ENCODE data around the gene TCERG1.

TCERG1 gene

DNA sequence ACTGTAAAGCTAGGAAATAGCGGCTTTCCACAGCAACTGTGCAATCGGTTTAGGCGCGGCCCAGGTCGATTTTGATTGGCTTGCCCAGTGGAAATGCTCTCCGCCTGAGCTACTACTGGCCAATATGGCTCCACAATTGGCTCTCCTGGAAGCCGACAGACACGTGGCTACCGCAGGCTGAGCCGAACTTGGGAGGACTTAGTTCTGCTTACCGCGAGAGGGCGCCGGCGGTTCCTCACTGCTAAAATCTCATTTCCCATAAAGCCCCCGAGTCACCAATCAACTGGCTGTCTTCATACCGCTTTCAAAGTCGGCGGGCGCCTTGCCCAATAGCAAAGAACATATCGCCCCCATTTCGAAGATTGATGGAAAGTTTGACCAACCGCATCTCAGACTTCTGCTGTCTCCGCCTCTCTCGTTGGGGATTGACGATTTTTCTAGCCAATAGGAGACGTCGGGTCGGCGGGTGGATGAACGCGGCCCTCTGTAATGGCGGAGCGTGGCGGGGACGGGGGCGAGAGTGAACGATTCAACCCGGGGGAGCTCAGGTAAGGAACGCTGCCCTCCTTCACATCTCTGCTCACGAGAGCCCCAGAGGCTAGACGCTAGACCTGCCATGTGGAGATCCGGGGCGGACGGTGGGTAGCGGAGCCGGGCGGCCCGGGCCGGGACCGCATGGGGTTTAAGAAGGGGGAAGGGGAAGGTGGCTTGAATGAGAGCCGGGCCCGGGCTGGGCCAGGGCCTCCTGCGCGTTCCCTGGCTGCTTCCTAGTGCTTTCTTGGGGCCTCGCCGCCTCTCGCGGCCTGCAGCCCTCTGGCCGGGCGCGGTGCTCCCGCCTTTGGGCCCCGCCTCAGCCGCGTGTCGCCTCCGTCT lies at the start of gene TCERG1:
Gene TCERG1 (plus strand): TSS at position 473 of the 873 bp plus-strand sequence. CDS start 17 bp downstream, at position 490.
- peak; percentile 90 to 95 (median 91) for DNase-seq (ENCODE audit: low read depth in 3 of 3, low spot score in 1 of 3)

DNA sequence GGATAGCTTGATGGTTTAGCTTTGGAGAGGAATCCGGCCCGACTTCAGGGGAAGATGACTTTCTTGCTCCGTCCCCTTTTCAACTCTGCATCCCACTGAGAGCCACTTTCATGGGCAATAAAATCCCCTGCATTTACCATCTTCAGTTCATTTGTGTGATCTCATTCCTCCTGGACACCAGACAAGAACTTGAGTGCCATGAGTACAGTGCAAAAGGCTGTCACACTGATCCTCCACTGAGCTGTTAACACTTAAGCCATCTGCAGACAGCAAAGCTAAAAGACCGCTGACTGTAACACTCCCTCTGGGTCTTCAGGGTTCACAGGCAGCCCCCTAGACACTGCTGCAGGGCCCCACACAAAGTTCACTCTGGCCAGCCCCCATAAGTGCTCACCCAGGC lies 48.3 kb upstream of the TCERG1 start:
- DNase-seq (ENCODE audit: low read depth in 3 of 3, low spot score in 1 of 3): no peak

- no peak for DNase-seq (ENCODE audit: low read depth in 3 of 3, low spot score in 1 of 3)
Observed at GRCh38 chr5:146399481-146399880, 47.7 kb upstream of the TCERG1 start.

DNA sequence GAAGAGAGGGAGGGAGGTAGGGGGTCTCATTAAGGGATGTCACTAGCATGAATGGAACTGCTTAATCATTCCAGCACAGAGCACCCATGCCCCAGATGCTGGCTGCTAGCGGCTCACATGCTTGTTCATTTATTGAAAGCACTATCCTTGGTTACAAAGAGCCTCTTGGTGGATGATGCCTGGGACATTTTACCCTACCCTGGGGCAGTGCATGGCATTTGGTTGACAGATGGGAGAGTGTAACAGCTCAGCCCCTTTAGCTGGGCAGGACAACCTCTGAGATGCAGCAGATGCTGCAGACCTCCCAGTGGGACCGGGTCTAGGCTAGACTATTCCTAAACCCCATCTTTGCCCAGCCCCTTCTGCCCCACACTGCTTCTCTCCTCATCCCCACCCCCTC lies 46.9 kb upstream of the TCERG1 start:
- DNase-seq (ENCODE audit: low read depth in 3 of 3, low spot score in 1 of 3): no peak

GRCh38 chr5:146401021-146401420 lies 46.1 kb upstream of the TCERG1 start:
- no peak for DNase-seq (ENCODE audit: low read depth in 3 of 3, low spot score in 1 of 3)

DNA sequence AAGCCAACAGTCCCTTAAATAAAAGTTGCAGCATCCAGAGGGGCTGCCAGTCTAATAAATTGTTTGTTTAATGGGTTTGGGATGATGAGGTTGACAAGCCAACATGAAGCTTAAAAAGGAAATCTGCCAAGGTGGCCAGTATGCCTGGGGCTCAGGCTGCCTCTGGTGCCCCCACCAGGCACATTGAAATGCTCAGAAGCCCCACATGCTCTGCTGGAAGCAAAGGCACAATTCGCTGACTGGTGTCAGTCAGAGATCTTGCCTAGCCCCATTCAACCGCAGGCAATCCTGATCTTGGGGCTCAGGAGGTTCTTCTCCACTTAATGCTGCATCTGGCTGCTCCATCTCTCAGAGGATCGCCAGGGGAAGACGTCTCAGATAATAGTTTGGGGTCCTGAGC lies 44.2 kb upstream of the TCERG1 start:
- no peak for DNase-seq (ENCODE audit: low read depth in 3 of 3, low spot score in 1 of 3)

DNA sequence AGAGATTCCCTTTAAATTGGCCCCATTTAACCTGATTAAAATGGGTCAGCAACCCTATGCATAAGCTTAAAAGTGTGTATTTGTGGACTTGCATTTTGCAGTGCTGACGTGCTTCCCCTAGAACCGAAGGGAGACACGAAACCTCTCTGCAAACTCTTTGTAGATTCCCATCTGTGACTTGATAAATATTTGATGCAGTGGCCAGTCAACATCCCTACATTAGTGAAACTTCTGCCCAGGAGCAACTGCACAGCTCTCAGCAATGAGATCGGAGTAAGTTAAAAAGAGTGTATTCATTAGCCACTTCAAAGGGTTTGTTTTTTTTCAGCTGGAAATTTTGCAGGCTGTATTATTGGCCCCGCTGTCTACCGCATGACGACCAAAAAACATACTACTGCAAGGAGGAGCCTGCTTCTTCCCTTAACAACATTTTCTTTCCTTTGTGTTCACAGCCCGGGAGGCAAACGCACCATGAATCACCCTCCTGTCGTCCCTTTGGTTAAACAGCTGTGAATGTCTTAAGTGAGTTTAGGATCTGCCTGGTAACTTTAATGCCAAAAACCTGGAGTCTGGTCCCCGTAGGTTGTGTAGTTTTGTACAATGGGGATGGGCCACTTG lies 38.0 kb upstream of the TCERG1 start:
- no peak for DNase-seq (ENCODE audit: low read depth in 3 of 3, low spot score in 1 of 3)

DNA sequence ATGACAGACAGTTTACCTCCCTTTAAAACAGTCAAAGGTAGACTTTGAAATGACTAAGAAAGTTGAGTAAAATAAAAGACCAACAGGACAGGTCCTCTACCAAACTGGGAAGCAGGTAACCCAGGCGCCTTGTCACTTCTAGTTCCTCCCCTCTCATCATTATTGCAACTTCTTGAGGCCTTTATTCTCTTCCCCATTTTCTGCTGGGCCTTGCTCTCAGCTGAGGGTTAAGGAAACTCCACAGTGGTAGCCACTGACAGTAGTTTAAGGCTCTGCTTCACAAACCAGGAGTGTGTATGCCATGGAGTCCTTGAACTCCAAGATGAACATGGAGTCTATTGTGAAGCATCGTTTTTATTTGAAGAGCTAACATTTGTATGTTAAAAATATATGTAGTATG lies 36.9 kb upstream of the TCERG1 start:
- no peak for DNase-seq (ENCODE audit: low read depth in 3 of 3, low spot score in 1 of 3)

GRCh38 chr5:146419696-146420095 lies 27.4 kb upstream of the TCERG1 start:
- no peak for DNase-seq (ENCODE audit: low read depth in 3 of 3, low spot score in 1 of 3)

GRCh38 chr5:146425023-146425422 lies 22.1 kb upstream of the TCERG1 start:
- DNase-seq (ENCODE audit: low read depth in 3 of 3, low spot score in 1 of 3): no peak

- DNase-seq (ENCODE audit: low read depth in 3 of 3, low spot score in 1 of 3): no peak
Observed at GRCh38 chr5:146426305-146426704, 20.8 kb upstream of the TCERG1 start.

DNA sequence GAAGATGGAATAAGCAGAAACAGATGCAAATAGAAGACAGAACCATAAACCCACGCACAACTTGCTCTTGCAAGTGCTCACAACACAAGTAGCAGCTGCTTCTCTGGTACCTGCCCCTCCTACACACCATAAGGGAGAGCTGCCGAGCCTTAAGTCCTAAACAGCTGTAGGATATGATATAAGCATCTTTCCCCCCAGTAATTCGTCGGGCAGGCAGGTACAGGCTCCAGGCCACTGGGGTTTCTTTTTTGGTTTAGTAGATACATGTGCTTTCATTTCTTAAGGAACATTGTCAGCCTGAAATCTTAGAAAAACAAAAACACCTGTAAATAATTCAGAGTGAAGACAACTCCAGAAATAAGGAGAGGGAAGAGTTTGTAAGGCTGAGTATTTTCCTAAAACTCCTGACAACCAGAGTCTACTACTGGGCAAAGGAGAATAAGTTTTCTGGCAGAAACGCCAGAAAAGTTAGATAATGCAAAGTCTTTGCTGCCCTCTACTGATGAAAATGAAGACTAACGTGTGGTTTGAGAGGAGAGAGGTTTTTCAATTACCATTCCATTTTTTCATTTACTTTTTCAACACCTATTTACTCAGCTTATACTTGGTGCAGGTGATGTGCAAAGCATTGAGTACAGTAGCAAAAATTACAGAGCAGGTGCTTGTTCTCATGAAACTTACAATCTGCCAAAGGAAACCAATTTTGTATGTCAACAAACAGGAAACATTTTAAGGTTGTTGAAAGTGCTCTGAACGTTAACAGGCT lies 20.1 kb upstream of the TCERG1 start:
- DNase-seq (ENCODE audit: low read depth in 3 of 3, low spot score in 1 of 3): no peak

DNA sequence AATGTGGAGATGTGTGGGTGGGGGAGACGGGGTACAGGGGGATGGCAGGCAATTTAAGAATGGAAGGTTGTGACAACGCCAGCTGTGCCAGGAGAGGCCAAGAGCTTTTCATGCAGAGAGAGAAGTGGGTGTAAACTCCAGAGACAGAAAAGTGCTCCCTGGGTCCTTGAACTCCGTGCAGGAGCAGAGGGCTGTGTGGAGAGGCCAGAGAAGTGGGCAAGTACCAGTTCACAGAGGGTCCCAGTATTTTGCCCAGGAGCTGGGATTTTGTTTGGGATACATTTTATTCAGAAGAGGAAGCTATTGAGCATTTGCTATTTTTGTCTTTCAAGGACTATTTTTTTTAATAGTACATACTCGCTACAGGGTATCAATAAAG lies 19.5 kb upstream of the TCERG1 start:
- DNase-seq (ENCODE audit: low read depth in 3 of 3, low spot score in 1 of 3): no peak

DNA sequence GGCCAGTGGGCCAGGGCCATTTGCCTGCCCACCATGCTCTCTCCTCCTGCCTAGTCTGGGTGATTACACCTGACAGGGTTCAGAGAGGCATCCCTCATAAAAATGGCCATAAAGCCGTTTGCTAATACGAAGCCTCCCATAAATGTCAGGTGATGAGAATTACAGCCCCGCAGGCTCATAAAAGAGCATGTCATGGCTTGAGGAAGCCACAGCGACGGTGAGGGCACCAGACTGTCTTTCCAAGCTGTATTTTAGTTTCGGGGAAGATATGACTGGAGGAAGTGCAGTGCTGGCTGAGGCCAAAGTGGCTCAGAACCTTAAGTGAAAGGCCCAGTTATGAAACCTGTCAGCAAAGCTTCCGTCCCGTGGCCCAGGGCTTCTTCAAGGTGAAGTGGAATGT lies 18.5 kb upstream of the TCERG1 start:
- no peak for DNase-seq (ENCODE audit: low read depth in 3 of 3, low spot score in 1 of 3)

GRCh38 chr5:146440353-146440752 lies 6.8 kb upstream of the TCERG1 start:
- no peak for DNase-seq (ENCODE audit: low read depth in 3 of 3, low spot score in 1 of 3)

- no peak for DNase-seq (ENCODE audit: low read depth in 3 of 3, low spot score in 1 of 3)
Observed at GRCh38 chr5:146440870-146441495, 6.2 kb upstream of the TCERG1 start.

- DNase-seq (ENCODE audit: low read depth in 3 of 3, low spot score in 1 of 3): no peak
Observed at GRCh38 chr5:146441896-146442295, 5.2 kb upstream of the TCERG1 start.

- no peak for DNase-seq (ENCODE audit: low read depth in 3 of 3, low spot score in 1 of 3)
Observed at GRCh38 chr5:146447734-146448380, 724 bp downstream of the TCERG1 start.

- DNase-seq (ENCODE audit: low read depth in 3 of 3, low spot score in 1 of 3): no peak
Observed at GRCh38 chr5:146448783-146449519, 1.8 kb downstream of the TCERG1 start.

- DNase-seq (ENCODE audit: low read depth in 3 of 3, low spot score in 1 of 3): no peak
Observed at GRCh38 chr5:146450002-146450401, 2.9 kb downstream of the TCERG1 start.

All from stimulated activated CD4-positive, alpha-beta T cell treated with anti-CD3 and anti-CD28 coated beads, TNF-alpha, amount 100 ng/mL, for 1 hour (primary cell).